NOMO-1 treated with DMSO at 0.1 percent for 48 hours (cell line): ENCODE data around the gene SCARB1.

Experiments used
- DNase-seq: peaks from one replicate; lab custom pipeline; 2025; ENCODE audit not compliant: unreplicated experiment; lab: John Stamatoyannopoulos, UW

The SCARB1 gene

DNA sequence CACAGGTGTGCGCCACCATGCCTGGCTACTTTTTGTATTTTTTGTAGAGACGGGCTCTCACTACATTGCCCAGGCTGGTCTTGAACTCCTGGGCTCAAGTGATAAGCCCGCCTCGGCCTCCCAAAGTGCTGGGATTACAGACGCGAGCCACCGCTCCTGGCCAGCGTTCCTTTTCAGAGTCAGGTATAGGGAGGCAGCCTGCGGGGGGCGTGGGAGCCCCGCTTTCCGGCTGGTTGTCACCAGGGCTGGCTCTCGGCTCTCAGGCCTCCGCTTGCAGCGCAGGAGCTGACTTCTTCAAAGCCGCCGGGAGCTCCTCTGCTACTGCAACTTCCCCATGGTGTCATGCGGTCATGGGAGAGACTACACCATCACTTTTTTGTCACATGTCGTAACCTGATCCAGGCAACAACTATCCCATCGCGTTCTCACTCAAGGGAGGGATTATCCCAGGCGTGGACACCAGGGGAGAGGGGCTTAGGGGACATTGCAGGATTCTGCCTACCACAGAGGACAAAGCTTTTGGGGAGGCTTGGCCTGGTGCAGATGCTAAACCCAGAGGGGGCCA is 129.4 kb downstream of the SCARB1 start:
- DNase-seq: peak; percentile 90

DNA sequence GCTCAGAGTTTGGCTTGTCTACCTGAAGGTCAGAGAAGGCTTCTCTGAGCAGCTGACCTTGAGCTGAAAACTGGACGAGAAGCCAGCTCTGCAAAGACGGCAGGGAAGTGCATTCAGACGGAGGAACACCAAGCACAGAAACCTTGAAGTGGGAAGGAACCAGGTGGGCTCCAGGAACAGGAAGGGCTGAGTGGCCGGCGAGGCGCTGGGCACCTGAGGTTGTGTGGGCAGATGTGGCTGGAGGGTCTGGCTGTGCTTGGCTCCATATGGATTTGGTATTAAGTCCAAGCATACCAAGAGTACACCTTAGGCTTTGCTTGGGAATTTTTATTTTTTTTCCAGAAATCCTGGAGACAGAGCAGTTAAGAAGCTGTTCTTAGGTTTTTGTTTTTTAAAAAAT is 130.6 kb downstream of the SCARB1 start:
- DNase-seq: no peak

DNA sequence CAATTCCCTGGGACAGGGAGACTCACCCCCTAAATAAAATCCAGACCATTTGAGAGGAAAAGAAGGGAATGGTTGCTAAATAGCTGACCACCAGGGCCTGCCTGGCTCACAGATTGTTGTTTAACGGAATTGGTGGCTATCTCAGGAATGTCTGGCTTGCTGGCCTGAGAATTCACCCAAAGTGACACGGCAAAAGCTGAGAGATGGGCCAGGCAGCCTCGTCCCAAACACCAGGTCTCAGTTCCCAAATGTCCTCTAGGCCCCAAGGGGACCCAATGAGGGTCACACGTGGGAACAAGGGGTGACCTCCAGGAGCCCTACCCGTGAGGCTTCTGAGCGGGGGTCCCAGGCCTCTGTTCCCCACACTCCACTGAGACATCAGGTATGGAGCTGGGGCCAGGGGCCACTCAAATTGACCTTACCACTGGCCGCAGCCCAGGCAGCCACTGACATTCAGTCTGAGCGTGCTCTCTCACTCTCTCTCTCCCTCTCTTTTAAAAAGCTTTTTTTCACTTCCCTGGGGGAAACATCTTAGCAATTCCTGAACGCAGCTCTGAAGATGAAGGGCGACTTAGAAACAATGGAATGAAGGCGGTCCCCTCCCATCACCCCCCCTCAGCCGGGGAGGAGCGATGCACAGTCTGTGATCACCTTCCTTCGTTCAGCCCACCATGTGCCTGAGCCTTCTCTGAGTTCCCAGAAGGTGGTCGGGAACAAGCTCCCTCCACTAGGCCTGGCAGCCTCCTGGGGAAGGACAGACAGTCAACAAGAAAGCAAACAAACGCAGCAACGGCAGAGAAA is 131.2 kb downstream of the SCARB1 start:
- no peak for DNase-seq

DNA sequence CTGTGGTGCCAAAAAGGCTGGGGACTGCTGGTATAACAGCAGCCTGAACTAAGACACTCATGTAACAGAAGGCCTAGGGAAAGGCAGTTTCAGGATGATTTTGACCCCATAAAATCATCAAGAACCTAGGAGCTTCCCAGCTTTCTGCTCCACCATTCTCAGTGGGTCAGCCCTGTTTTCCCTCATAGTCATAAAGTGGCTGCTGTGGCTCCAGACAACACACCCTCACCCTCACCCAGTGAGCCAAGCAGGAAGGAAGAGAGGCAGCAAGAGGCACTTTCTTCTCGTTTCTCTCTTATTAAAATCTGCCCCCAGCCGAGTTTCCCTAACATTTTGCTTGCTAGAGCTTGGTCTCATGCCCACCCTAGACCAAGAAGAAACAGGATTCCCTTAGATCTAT is 131.8 kb downstream of the SCARB1 start:
- no peak for DNase-seq

DNA sequence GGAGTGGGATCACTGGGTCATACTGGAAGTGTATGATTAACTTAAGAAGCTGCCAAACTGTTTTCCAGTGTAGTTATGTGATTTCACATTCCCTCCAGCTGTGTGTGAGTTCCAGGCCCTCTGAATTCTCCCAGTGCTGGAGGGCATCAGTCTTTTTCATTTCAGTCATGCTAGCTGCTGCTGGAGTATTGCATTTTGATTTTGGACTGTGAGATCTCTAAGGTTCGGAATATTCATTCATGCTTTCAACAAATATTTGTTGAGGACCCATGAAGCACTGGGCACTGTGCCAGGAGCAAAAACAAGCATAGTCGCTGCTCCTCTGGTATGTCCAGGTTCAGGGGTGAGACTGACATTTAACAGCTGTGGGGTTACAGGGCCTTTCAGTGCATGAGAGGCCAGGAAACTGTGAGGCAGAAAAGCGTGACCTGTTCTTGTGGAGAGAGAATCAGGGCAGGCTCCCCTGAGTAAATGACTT is 133.2 kb downstream of the SCARB1 start:
- no peak for DNase-seq

DNA sequence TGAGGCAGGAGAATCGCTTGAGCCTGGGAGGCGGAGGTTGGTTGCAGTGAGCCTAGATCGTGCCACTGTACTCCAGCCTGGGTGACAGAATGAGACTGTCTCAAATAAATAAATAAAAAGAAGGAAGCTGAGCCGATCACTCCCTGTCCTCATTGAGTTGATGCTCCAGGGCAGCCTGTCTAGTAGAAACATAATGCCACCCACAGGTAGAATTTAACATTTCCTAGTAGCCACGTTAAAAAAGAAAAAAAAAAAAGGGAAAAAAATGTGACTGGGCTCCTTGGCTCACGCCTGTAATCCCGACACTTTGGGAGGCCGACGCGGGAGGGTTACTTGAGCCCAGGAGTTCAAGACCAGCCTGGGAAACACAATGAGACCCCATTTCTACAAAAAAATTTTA is 135.7 kb downstream of the SCARB1 start:
- DNase-seq: no peak

DNA sequence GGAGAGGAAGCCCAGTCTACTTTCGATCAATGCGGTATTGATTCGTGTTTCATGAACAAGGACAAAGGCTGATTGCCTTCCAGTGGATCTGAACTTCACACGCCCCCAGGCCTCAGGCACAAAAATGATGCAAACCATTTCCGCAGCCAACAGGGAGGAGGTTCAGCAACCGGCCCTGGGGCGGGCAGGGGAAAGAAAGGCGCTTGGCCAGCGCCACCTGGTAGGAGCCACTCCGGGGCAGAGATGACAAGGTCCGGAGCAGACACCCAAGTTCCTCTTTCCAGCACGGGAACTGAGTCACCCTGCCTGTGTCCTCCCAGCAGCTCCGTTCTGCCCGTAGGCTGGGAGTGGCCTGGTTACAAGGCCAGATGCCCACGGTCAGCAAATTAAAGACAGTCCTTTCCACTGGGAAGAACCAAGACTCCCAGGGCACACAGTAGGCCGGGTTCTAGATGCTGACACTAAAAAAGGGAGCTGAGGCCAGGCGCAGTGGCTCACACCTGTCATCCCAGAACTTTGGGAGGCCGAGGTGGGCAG is 136.3 kb downstream of the SCARB1 start:
- DNase-seq: peak; percentile 98
